Mesangial cell (primary cell): ENCODE data around the gene BSPRY. TPM values are rescaled to one million over a fixed set of nuclear protein-coding genes. Genes with fewer than 3 reads are reported as not detected.

ENCODE experiments used
- total RNA-seq: library from RNA; depleted of rRNA; stranded (reverse); fragments of >200 nt; gene quantifications from 2 replicates; pipeline ENCODE4 v1.2.3, GENCODE V29; 2015

The BSPRY gene
- total RNA-seq = 0.13 and 0.65 TPM in 2 replicates

DNA sequence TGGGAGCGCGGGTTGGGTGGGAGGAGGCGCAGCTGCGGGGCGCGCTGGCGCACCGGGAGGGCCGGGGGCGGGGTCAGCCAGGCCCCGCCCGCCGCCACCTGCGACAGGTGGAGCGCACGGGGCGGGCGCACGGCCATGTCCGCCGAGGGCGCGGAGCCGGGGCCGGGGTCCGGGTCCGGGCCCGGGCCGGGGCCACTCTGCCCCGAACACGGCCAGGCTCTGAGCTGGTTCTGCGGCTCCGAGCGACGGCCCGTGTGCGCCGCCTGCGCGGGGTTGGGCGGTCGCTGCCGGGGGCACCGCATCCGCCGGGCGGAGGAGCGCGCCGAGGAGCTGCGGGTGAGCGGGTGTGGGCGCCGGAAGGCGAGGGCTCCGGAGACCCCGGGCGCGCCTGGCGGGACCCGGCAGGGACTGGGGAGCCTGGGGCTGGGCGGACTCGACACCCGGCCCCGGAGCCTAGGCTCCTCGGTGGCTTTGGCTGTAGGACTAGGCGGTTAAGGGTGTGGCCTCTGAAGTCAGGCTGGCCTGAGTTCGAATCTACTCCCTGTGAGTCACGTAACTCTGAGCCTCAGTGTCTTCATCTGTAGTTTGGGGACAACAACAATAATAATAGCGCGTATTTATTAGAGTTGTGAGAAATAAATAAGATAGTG lies at the start of gene BSPRY:
Gene BSPRY (plus strand): TSS at position 97 of the 650 bp plus-strand sequence. CDS start 39 bp downstream, at position 136.

DNA sequence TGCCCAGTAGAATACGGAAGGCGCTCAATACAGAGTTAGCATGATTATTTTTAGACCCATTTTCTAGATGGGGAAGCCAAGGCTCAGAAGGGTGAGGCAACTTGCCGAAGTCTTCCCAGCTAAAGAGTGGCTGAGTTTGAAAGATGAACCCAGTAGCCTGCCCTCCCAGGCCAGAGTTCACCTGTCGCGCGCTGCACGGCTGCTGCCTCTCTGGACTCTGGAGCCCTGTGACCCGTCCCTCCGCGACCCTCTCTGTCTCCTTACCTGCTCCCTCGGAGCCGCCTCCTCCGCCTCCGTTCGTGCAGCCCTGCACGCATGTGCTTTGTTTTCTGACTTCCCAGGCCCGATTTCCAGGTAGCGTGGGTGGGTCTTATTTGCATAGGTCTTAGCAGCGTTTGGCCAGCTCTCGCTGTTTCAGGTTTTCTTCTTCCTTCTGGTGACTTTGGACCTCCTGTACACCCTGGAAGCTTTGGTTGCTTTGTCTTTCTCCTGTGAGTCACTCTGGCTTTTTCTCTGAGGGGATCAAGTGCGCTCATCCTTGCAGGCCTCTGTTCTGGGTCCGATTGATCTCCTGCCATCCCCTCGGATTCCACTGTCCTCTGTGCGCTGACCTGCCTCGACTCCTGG lies 46.4 kb upstream of the BSPRY start, which contains the start of gene RNF183:
Gene RNF183 (minus strand): TSS at position 585 of the 627 bp plus-strand sequence. CDS start 5,192 bp downstream, outside the sequence.

GRCh38 chr9:113340011-113340699 lies 9.2 kb upstream of the BSPRY start, which contains the start of gene WDR31:
WDR31 (minus strand) TSS chr9:113340275; CDS start chr9:113332022, 8,253 bp downstream.

GRCh38 chr9:113376634-113377567 lies 27.6 kb downstream of the BSPRY start, which contains the start of gene HDHD3:
HDHD3 (minus strand) TSS chr9:113376986; CDS start chr9:113374354, 2,632 bp downstream.

DNA sequence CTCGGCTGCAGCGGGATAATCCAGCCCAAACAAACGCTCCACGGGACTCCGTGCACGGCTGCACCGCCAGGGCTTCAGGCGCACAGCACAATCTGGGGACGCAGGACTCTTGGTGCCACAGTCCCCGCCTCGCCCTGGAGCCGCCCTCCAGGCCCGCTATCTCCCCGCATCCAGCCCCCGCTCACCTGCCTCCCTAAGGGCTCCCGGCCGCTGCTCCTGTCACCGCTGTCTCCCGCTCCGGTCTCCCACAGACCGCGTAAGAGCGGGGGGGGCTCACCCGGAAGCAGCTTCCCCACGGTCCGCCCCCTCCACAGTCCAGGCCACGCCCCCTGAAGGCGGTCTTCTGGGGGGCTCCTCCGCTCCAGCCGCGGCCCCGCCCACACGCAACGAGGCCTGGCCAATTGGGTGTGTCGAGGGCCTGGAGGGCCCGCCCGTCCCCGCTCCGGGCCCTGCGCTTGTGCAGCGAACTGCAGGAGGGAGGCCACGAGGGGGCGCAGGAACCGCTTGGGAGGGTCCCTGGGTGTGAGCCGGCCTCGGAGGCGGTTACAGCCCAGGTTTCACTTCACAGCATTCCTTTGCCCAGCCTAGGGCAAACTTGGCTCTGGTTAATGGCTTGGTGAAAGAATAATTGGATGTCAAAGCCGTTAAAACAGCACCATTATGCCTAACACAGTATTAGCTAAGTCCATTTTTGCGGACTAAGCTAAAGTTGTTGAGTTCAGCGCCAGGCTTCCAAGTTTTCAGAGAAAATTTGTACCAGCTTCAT lies 51.9 kb downstream of the BSPRY start, which contains the start of gene ALAD:
Gene ALAD (minus strand): TSS at position 258 of the 766 bp plus-strand sequence. CDS start 7,725 bp downstream, outside the sequence.

DNA sequence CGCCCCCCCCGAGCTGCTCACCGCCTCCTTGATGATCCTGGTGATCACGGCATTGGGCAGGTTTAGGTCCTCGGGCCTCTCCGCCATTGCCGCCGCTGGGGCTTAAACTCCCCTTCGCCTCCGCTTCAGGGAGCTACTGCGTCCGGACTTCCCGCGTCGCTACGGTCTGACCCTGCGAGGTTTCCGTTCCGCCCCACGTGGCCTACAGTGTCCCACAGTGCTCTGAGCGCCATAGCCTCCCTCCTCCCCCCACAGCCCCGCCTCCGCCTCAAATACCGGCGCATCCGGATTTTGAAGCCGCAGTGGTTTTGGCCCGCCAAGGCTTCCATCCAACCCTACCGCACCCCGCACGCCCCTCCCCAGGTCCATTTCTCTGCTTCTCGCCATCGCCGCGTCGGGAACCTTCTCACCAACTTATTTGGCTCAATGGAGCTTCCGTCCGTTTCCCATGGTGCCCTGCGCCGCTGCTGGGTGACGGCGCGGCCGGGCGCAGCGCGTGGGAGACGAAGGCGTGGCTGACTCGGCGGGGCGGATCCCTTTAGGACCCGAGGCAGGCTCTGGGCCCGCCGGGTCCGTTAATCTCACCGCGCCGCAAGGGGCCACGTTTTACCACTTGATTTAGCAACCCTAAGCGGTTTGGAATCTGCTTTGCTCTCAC lies 61.0 kb downstream of the BSPRY start, which contains the start of the genes C9orf43 and POLE3:
Gene C9orf43 (plus strand): TSS at position 541 of the 658 bp plus-strand sequence. CDS start 2,747 bp downstream, outside the sequence.
Gene POLE3 (minus strand): TSS at position 469 of the 658 bp plus-strand sequence. CDS start 382 bp downstream, at position 87.

Other genes starting within 250 kb of the BSPRY start
- 4.4 and 8.9 TPM in 2 replicates for gene SLC31A2, start 198.5 kb upstream of the BSPRY start, total RNA-seq
- 12.4 and 13.1 TPM in 2 replicates for gene FKBP15, start 128.3 kb upstream of the BSPRY start, total RNA-seq
- gene SLC31A1, start 128.0 kb upstream of the BSPRY start, total RNA-seq = 12.1 and 13.2 TPM in 2 replicates
- 12.8 and 14.3 TPM in 2 replicates for gene CDC26, start 74.0 kb upstream of the BSPRY start, total RNA-seq
- 12.9 and 25.6 TPM in 2 replicates for gene PRPF4, start 73.9 kb upstream of the BSPRY start, total RNA-seq
- 0.38 TPM in 1 of 2 replicates, not detected in the other for gene RNF183, start 46.2 kb upstream of the BSPRY start, total RNA-seq
- gene WDR31, start 9.3 kb upstream of the BSPRY start, total RNA-seq = 0.16 and 1.8 TPM in 2 replicates
- 13.5 and 16.5 TPM in 2 replicates for gene HDHD3, start 27.4 kb downstream of the BSPRY start, total RNA-seq
- 6.8 and 13.9 TPM in 2 replicates for gene ALAD, start 51.7 kb downstream of the BSPRY start, total RNA-seq
- gene POLE3, start 61.1 kb downstream of the BSPRY start, total RNA-seq = 20.5 and 59.6 TPM in 2 replicates
- 0.65 and 0.89 TPM in 2 replicates for gene C9orf43, start 61.2 kb downstream of the BSPRY start, total RNA-seq
- 64.4 and 107 TPM in 2 replicates for gene RGS3, start 114.2 kb downstream of the BSPRY start, total RNA-seq